ENCODE data around the gene CAP1. TPM values are rescaled to one million over a fixed set of nuclear protein-coding genes. Genes with fewer than 3 reads are reported as not detected.

The CAP1 gene
- total and polyA plus RNA-seq, 2 donors (not counting 3 experiments of a cell fraction or from before 2014, with no cell fraction given): 191 to 427 TPM

GRCh38 chr1:40094466-40095110 lies 54.1 kb downstream of the CAP1 start:
- no peak overlapping the region for H3K9ac ChIP-seq (replicated peaks; ENCODE audit: extremely low read depth, insufficient read depth, low read length)
- H3K9me3 ChIP-seq (replicated peaks; ENCODE audit: control insufficient read depth, insufficient read depth, low read length): no peaks in the 10 kb centered on the region
- no peak overlapping the region for H3K4me3 ChIP-seq (replicated peaks in 1 of 3; ENCODE audit: insufficient read depth in 1 of 3, low read depth in 1 of 3, low read length in 3 of 3)
- peaks cover under 1 to 3% of the 10 kb centered on the region in 2 experiments for H3K36me3 ChIP-seq (ENCODE audit: control insufficient read depth in 2 of 2, extremely low read depth in 1 of 2, insufficient read depth in 2 of 2, low read length in 2 of 2)
- BruUV-seq (replicated peaks): no TSS peak
- no peak overlapping the region for H3K4me2 ChIP-seq (ENCODE audit: insufficient read depth, low read length)
- peaks cover 16% of the 10 kb centered on the region for H3K79me2 ChIP-seq (ENCODE audit: control insufficient read depth, insufficient read depth, low read length)
- DNase-seq (ENCODE audit: low read depth, low spot score) (no peak), FAIRE-seq (no peak)
- POLR2A ChIA-PET: no interaction called here
- intact Hi-C loops (cut with micrococcal nuclease) (loop anchor here (5.0 kb wide), 1 partner anchor 243 kb away; no protein-coding TSS in a partner anchor), dilution Hi-C loops (cut with MboI; ENCODE audit: extremely low pct_ligation_motif_present, low sequenced_read_pairs) (no loop called here)
- H3K27ac ChIP-seq (ENCODE audit: insufficient read depth, low read depth, low read length): no peak overlapping the region
- CTCF ChIA-PET: interaction anchor here (0.7 to 1.0 kb wide), 2 partner anchors 12 to 49 kb away, joined by 3 read pairs; no protein-coding TSS in a partner anchor
- TF ChIP-seq GATA2 (IDR thresholded peaks at IDR 0.05; ENCODE audit: insufficient read depth, insufficient read length, low read depth, low read length): no peak
- TF ChIP-seq CTCF (IDR thresholded peaks at IDR 0.05; ENCODE audit: extremely low read depth in 1 of 2, insufficient read depth in 1 of 2, low read depth in 1 of 2, low read length in 2 of 2): no peak
- no peak for TF ChIP-seq MYC (IDR thresholded peaks at IDR 0.05; ENCODE audit: low read depth, low read length)
- TF ChIP-seq POLR2A (IDR thresholded peaks at IDR 0.05; ENCODE audit: low read depth, low read length): no peak
- no peak for TF ChIP-seq EZH2 (IDR thresholded peaks at IDR 0.05; ENCODE audit: borderline replicate concordance, low read depth, low read length, severe bottlenecking)
- no peak for TF ChIP-seq JUN (IDR thresholded peaks at IDR 0.05; ENCODE audit: borderline replicate concordance, insufficient read depth, insufficient read length, low read depth)
- no peak for TF ChIP-seq FOS (IDR thresholded peaks at IDR 0.05; ENCODE audit: borderline replicate concordance, insufficient read depth, low read length)
- no peak for TF ChIP-seq MAX (IDR thresholded peaks at IDR 0.05; ENCODE audit: insufficient read depth, insufficient read length)
- no peak for TF ChIP-seq POLR2AphosphoS5 (IDR thresholded peaks at IDR 0.05; ENCODE audit: insufficient read depth, low read depth, low read length)
- H3K9me1 ChIP-seq (replicated peaks; ENCODE audit: control insufficient read depth, extremely low read depth, insufficient read depth, low read length): no peaks in the 10 kb centered on the region
- H2AFZ ChIP-seq (ENCODE audit: low read depth, low read length): no peak overlapping the region
- peaks cover 24% of the 10 kb centered on the region for H3K4me1 ChIP-seq (ENCODE audit: control insufficient read depth, extremely low read depth, insufficient read depth, low read length)
- H3K27me3 ChIP-seq (ENCODE audit: control insufficient read depth in 2 of 2, insufficient read depth in 2 of 2, low read length in 2 of 2): no peaks in the 10 kb centered on the region
- no peaks in the 10 kb centered on the region for H4K20me1 ChIP-seq (replicated peaks; ENCODE audit: control insufficient read depth, extremely low read depth, insufficient read depth, low read length)
